ENCODE results near the gene SSNA1.
"Not testable (repeated sequence)": the region's sequence is repeated elsewhere in the genome, so short reads cannot be mapped to it uniquely, and the experiment has no call there.

Gene SSNA1

GRCh38 chr9:137231372-137232039 is 43.0 kb downstream of the SSNA1 start:
- DNase-seq (ENCODE audit: low read depth in 2 of 2), result no peak

- DNase-seq (ENCODE audit: low read depth in 2 of 2), result no peak
Measured at GRCh38 chr9:137232101-137232500, 43.6 kb downstream of the SSNA1 start.

- DNase-seq (ENCODE audit: low read depth in 2 of 2), result no peak
Measured at GRCh38 chr9:137232510-137232909, 44.0 kb downstream of the SSNA1 start.

- DNase-seq (ENCODE audit: low read depth in 2 of 2), result no peak
Measured at GRCh38 chr9:137233143-137233980, 44.9 kb downstream of the SSNA1 start.

- no peak for DNase-seq (ENCODE audit: low read depth in 2 of 2)
Measured at GRCh38 chr9:137234055-137234697, 45.7 kb downstream of the SSNA1 start.

- DNase-seq (ENCODE audit: low read depth in 2 of 2), result no peak
Measured at GRCh38 chr9:137234758-137235423, 46.4 kb downstream of the SSNA1 start.

GRCh38 chr9:137235424-137236237 is 47.2 kb downstream of the SSNA1 start:
- DNase-seq (ENCODE audit: low read depth in 2 of 2), result no peak

GRCh38 chr9:137236238-137236935 is 47.9 kb downstream of the SSNA1 start:
- peak; percentile 90 for DNase-seq (ENCODE audit: low read depth in 2 of 2)

- no peak for DNase-seq (ENCODE audit: low read depth in 2 of 2)
Measured at GRCh38 chr9:137236936-137237421, 48.5 kb downstream of the SSNA1 start.

GRCh38 chr9:137237759-137238726 is 49.6 kb downstream of the SSNA1 start:
- DNase-seq (ENCODE audit: low read depth in 2 of 2), result no peak

GRCh38 chr9:137239541-137240200 is 51.2 kb downstream of the SSNA1 start:
- not testable (repeated sequence) for DNase-seq (ENCODE audit: low read depth in 2 of 2)
